NCI-H2029 treated with DMSO at 0.1 percent for 48 hours (cell line): Measurements from ENCODE around the gene ITPK1.
"Not testable (repeated sequence)": the region's sequence is repeated elsewhere in the genome, so short reads cannot be mapped to it uniquely, and the experiment has no call there.

Source experiments
- DNase-seq: peaks from one replicate; lab custom pipeline; 2025; lab: John Stamatoyannopoulos, UW

The ITPK1 gene

GRCh38 chr14:93115821-93116675 is at the start of gene ITPK1:
Gene ITPK1, minus strand, starts transcription at chr14:93115925. Its CDS starts 762 bp downstream, at chr14:93115163.
- DNase-seq: no peak

DNA sequence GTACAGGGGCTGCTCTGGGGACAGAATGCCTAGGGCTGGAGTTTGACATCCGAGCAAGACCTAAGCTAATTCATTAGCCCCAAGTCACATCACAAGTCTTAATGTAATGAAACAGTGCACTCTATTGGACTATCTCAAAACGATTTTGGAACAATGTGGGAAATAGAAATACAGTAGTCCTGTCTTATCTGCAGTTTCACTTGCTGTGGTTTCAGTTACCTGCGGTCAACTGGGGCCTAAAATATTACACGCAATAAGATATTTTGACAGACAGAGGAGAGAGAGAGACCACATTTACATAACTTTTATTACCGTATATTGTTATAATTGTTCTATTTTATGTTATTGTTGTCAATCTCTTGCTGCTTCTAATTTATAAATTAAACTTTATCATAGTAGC is 47.8 kb upstream of the ITPK1 start:
- no peak for DNase-seq

DNA sequence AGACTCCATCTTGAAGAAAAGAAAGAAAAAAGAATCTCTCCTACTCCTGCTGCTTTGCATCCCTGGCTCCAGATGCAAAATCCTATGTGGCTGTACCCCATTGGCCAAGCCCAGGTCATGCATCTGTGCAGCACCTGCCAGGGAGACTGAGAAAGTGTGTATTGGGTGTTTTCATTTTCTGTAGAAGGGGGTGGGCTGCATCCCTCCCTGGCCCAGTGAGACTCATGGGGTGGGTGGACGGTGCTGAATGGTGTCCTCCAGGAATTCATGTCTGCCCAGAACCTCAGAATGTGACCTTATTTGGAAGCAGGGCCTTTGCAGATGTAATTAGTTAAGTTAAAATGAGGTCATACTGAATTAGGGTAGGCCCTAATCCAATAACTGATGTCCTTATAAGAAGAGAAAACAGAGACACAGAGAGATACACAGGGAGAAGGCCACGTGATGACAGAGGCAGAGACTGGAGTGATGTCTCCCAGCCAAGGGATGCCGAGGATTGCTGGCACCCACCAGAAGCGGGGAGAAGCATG is 45.8 kb upstream of the ITPK1 start:
- DNase-seq: no peak

DNA sequence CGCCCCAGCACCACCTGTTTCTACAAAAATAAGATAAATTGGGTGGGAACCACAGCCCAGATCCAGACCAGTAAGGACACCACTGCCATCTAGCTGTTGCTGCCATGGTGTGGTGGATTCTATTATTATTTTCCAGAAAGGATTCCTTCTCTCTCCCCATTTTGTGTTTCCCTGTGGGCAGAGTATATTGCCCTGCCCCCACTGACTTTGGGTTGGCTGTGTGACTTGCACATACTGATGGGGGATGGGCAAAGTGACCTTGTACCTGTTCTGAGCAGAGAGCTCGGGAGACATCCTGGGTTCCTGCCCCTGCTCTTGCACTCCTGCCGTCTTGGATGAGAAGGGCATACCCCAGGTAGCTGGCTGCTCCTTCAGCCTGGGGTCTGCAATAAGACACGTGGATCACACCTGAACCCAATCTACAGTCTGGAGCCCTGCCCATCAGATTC is 44.7 kb upstream of the ITPK1 start:
- no peak for DNase-seq

DNA sequence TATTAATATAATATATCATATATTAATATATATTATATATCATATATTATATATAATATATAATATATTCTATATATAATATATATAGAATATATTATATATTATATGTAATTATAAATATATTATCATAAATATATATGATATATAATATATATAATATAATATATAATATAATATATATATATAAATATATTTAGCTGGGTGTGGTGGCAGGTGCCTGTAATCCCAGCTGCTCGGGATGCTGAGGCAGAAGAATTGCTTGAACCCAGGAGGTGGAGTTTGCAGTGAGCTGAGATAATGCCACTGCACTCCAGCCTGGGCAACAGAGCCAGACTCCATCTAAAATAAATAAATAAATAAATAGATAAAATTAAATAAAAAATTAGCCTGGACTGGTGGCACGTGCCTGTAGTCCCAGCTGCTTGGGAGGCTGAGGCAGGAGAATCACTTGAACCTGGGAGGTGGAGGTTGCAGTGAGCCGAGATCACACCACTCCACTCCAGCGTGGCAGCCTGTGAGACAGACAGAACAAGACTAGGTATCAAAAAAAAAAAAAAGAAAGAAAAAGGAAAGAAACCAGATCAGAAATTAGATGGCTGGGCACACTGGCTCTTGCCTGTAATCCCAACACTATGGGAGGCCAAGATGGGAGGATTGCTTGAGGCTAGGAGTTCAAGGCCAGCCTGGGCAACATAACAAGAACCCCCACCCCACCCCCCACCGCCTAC is 44.1 kb upstream of the ITPK1 start:
- not testable (repeated sequence) for DNase-seq

DNA sequence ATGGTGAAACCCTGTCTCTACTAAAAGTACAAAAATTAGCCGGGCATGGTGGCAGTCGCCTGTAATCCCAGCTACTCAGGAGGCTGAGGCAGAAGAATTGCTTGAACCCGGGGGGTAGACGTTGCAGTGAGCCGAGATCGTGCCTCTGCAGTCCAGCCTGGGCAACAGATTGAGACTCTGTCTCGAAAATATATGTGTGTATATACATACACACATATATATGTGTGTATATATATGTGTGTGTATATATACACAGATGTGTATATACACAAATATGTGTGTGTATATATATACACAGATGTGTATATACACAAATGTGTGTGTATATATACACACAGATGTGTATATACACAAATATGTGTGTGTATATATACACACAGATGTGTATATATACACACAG is 42.6 kb upstream of the ITPK1 start:
- not testable (repeated sequence) for DNase-seq

- no peak for DNase-seq
These were observed 41.1 kb upstream of the ITPK1 start for GRCh38 chr14:93156693-93157369.

DNA sequence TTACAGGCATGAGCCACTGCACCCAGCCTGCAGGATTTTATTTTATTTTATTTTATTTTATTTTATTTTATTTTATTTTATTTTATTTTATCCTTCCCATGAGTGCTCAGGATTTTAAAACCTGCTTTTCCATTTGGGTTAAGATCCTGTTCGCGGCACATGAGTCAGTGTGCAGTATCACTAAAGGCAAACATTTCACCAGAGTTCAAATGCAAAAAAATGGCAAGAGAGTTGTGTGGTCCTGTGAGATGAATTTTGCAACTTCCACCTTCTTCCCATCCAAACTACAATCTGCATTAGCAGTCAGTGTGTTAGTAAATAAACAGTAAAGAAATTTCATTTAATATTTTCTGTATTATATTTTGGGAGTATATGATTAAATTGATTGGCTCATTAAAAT is 39.9 kb upstream of the ITPK1 start:
- no peak for DNase-seq

DNA sequence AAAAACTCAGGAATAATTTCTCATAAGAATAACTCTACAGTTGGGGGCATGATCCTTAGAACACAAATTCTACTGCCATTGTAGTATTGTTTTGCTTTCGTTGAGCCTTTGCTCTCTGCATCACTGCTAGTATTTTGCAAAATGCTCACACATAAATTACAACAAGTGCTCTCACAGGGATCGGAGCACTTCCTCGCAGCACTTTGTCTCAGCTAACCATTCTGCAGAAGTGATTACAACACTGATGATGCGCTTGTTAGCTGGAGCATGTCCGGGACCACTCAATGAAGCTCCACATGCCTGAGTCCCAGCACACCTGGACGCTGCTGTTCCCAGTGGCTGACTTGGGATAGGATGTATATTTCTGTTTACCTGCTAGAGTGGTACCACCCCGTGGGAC is 37.4 kb upstream of the ITPK1 start:
- DNase-seq: no peak

- no peak for DNase-seq
These were observed 34.8 kb upstream of the ITPK1 start for GRCh38 chr14:93150227-93151208.

DNA sequence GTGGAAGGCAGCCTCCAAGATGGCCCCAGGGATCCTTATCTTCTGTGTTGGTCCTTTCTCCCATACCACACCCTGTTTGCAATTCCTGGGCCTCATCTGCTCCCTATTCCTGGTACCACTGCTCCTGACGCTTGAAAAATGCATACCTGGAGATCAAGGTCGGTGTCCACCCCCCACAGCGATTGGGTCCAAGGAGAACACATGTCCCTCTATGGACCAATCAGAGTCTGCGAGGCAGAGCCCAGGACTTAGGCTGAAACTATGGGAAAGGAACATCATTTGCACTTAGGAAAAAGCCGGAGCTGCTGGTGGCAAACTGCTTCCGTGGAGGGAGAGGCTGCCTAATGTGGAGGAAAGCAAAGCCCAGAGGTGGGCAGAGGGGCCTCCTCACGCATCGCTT is 33.3 kb upstream of the ITPK1 start:
- DNase-seq: no peak

- no peak for DNase-seq
These were observed 30.4 kb upstream of the ITPK1 start for GRCh38 chr14:93146119-93146518.

DNA sequence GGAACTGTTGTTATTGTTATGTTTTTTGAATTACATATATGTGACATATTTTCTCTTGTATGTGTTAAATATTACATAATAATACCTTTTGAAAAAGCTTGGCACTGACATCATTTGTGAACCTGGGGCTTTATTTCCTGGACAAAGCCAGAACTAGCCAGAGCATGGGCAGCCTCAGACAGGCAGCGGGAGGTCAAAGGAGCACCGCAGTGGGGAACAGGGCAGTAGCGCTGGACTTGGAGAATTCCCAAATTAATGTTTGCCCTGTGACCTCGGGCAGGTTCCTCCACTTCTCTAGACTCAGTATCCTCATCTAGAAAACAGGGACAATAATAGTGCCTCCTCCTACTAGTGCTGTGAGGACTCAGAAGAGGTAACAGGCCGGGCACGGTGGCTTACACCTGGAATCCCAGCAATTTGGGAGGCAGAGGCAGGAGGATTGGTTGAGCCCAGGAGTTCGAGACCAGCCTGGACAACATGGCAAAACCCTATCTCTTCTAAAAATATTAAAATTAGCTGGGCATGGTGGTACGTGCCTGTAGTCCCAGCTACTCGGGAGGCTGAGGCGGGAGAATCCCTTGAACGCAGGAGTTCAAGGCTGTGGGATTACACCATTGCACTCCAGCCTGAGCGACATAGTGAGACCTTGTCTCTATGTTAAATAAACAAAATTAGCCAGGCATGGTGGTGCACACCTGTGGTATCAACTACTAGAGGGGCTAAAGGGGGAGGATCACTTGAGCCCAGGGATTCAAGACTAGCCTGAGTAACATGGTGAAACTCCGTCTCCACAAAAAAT is 27.3 kb upstream of the ITPK1 start:
- no peak for DNase-seq

DNA sequence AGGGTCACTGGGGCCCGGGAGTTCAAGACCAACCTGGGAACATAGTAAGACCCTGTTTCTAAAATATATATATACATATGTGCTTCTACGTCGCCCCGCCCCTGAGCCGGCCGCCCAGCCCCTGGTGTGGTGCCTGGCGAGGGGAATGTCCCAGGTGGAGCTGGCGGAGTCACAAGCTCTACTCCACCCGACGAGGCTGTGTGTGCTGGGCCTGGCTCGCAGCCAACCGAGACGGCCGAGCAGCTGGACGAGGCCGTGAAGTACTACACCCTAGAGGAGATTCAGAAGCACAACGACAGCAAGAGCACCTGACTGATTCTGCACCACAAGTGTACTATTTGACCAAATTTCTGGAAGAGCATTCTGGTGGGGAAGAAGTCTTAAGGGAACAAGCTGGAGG is 22.1 kb upstream of the ITPK1 start:
- peak; percentile 21 for DNase-seq

DNA sequence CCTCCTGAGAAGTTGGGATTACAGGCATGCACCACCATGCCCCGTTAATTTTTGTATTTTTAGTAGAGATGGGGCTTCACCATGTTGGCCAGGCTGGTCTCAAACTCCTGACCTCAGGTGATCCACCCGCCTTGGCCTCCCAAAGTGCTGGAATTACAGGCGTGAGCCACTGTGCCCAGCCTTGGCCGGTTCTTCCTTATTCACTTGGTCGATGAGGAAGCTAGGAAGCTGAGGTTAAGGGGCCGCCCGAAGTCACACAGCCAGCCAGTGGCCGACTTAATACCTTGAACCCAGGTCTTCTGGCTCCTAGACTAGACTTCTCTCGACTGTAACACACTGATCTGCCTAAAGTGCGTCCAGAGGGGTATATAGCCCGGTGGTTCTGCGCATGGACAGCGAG is 20.8 kb upstream of the ITPK1 start:
- DNase-seq: not testable (repeated sequence)

- DNase-seq: no peak
These were observed 20.3 kb upstream of the ITPK1 start for GRCh38 chr14:93136009-93136408.

DNA sequence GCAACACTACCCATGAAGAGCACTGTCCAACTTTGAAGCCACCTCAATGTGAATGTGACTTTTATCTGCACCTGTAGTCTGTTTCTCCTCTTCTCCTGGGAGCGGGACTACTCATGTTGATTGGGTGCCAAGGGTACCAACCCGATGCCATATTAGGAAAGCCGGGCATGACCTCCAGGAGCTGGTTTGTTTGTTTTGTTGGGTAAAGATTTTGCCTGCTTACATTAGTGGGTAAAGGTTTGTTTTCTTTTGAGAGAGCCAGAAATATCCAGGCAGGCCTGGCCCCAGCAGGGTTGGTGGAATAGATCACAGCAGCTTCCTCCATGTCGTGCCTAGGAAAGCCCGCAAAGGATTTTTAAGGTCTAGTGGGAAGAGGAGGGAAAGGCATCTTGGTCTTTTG is 19.7 kb upstream of the ITPK1 start:
- DNase-seq: peak; percentile 24

- no peak for DNase-seq
These were observed 17.7 kb upstream of the ITPK1 start for GRCh38 chr14:93133464-93133863.

- no peak for DNase-seq
These were observed 16.8 kb upstream of the ITPK1 start for GRCh38 chr14:93132472-93133065.

DNA sequence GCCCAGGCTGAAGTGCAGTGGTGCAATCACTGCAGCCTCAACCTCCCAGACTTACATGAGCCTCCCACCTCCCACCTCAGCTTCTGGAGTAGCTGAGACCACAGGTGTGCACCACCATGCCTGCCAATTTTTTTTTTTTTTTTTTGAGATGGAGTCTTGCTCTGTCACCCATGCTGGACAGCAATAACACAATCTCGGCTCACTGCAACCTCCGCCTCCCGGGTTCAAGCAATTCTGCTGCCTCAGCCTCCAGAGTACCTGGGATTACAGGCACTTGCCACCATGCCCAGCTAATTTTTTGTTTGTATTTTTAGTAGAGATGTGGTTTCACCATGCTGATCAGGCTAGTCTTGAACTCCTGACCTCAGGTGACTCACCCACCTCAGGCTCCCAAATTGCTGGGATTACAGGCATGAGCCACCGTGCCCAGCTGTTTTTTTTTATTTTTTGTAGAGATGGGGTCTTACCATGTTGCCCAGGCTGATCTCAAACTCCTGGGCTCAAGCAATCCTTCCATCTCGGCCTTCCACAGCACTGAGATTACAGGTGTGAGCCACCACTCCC is 15.6 kb upstream of the ITPK1 start:
- DNase-seq: not testable (repeated sequence)
